Activated gamma-delta T cell treated with anti-CD3 and anti-CD28 coated beads, Interleukin-2, amount 50 U/mL, for 16 hours (primary cell): Measurements from ENCODE around the gene SART1.
"Not testable (repeated sequence)": the region's sequence is repeated elsewhere in the genome, so short reads cannot be mapped to it uniquely, and the experiment has no call there.

ENCODE experiments used
- DNase-seq: peaks from one replicate; pipeline ENCODE4 v3.0.0-alpha.2; 2020; ENCODE audit warnings: low read depth

Gene SART1

DNA sequence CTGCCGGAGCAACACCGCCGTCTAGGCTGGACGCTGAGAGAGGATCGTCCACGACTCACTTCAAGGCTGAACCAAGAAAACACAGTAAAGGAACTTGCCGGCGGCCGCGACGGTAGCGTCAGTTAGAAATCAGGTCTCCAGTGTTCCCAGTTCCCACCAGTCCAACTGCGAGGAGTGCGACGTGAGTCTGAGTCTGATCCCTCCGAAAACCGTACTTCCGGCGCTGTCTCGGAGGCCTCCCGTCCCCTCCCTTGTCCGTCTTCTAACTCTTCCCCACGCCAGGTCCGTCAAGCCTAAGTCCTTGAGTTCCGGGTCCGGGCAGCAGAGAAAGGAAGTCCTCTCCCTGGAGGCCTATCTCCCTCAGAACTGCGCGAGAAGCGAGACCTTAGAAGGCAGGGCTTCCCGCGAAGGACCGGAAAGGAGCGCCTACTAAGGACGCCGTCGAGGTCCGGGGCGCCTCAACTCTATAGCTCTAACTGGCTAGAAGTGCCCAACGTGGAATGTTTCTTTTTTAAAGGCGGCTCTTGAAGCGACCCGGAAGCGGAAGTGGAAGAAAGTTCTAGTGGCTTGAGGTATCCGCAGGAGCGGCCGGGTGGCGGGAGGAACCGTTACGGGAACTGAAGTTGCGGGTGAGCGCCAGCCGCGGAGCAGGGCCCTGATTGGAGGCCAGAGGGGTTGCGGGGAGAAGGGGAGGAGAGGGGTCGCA is 40.6 kb downstream of the SART1 start, which contains the start of the genes BANF1 and EIF1AD:
Gene BANF1, plus strand, starts transcription at position 562 of the 706 bp plus-strand sequence. CDS start 748 bp downstream, outside the sequence.
Gene EIF1AD, minus strand, starts transcription at position 216 of the 706 bp plus-strand sequence. CDS start 1,768 bp downstream, outside the sequence.
- peak; percentile 90 for DNase-seq

DNA sequence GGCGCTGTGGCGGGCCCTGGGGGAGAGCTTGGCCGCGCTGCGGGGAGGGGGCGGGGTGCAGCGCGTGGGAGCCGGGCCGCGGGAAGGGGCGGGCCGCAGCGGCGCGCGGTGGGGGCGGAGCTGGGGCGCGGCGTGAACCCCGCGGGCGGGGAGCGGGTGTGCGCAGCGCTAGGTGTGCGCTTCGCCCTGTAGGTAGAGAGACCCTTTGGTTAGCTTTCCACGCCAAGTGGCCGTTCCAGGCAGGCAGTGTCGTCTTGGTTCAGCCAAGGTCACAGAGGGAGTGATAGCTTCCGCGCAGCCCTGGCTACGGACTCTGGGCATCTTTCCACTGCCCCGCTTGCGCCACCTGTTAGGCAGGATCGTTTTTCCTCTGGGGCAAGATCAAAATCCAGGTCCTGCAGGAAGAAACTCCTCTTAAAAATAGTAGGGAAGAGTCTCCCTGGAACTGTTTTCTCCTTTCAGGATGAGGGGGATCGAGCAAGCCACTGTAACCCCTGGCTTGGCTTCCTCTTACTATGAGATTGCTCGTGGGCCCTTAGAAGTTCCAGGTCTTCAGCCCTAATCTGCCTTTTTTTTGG is 41.2 kb downstream of the SART1 start:
- DNase-seq = no peak

DNA sequence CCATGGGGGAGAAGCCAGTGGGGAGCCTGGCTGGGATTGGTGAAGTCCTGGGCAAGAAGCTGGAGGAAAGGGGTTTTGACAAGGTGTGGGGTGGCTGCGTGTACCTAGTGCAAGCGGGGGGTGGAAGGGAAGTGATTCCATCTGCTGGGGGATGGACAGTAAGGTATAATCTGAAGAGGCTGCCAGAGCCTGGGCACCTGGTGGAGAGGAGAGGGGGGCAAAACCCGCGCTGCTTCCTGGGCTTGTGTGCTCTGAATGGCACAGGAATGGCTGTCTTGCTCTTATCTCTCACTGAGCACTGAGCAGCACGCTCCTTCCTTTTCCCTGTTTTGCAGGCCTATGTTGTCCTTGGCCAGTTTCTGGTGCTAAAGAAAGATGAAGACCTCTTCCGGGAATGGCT is 41.8 kb downstream of the SART1 start:
- no peak for DNase-seq

DNA sequence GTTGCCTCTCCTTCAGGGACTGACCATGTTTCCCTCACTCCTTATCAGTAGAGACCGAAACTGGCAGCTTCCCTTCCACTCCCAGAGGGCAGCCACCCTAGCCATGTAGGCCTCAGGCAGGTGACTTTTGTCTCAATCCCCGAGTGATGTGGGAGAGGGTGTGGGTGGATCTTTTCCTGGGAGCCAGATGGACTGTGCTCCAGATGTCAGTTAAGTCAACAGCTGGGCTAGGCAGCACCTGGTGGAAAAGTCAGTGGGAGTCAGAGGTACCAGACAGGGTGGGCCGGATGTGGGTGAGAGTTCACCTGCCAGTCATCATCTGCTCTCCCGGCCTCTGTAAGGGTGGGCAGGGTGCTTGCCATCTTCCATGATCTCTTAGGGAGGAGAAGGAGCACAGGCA is 42.7 kb downstream of the SART1 start:
- no peak for DNase-seq

DNA sequence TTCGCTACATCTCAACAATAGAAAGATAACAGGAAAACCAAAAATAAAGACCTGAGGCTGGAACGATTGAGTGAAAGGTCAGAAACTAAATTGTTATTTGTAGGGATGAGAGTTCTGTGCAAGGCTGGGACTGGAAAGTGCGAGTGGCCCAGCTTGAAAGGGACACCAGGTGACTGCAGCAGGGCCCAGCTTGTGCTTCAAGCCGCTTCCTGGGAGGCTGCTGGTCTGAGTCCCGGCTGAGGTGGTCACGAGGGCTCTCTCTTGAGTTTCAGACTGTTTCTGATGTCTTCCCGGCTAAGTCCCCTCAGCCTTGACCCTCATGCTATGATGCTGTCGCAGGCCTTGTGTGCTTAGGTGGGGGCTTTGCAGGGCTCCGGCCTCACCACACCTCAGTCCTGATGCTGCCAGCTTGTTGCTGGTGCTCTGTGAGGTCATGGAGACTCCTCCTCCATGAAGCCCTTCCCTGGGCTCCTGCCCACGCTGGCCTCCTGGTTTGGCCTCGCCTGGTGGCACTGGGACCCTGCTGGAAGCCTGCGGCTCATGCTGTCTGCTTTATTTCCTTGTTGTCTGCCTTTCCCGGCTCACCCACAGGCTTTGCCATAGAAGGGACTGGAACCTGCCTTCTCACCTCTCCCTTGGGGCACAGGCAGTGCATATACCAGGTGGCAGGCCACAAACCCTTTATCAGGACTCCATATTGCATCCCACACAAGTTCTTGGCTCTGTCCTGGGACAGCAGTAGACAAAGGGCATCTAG is 44.8 kb downstream of the SART1 start:
- DNase-seq = no peak

GRCh38 chr11:66006891-66007176 is 45.3 kb downstream of the SART1 start:
- no peak for DNase-seq

- no peak for DNase-seq
Observed at GRCh38 chr11:66007201-66007634, 45.7 kb downstream of the SART1 start.

- no peak for DNase-seq
Observed at GRCh38 chr11:66008095-66008467, 46.5 kb downstream of the SART1 start.

DNA sequence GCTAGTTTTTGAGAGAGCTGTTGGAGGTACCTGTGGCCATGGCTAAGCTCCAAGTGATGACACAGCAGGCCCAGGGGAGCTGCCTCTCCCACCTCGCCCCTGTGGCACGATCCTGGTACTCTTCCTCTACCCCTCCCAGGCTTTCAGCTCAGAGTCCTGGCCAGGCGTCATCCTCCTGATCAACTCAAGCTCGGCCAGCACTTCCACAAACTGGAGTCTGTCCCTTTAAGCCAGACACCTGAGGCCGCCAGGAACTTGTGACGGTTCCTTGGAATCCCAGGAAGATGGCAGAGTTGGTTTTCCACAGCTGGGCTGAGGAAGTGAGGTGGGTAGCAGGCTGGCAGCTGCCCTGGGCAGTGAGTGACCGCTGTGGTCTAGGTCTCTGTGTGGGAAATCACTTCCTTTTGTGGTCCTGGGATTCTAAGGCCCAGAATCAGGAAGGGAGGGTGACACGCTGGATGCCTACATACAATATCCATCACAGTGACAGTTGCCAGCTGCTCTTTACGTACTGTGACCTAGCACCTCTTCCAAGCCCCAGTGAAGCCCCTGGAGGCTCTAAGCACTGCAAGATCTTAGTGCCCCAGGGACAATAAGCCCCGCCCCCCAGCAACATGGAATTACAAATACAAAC is 47.1 kb downstream of the SART1 start:
- DNase-seq = no peak

GRCh38 chr11:66010036-66010435 is 48.5 kb downstream of the SART1 start:
- not testable (repeated sequence) for DNase-seq

GRCh38 chr11:66011239-66011784 is 49.8 kb downstream of the SART1 start:
- no peak for DNase-seq

DNA sequence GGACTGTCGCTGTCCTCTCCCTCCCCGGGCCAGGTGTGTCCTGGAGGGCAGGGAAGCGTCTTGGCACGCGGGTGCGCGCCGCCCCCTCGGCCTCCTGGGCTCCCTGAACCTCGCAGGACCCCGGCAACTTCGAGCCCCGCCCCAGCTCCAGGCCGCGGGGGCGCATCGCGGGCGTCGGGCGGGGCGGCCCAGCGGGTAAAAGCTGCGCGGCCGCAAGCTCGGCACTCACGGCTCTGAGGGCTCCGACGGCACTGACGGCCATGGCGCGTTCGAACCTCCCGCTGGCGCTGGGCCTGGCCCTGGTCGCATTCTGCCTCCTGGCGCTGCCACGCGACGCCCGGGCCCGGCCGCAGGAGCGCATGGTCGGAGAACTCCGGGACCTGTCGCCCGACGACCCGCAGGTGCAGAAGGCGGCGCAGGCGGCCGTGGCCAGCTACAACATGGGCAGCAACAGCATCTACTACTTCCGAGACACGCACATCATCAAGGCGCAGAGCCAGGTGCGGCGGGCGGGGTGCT is 50.3 kb downstream of the SART1 start, which contains the start of gene CST6:
Gene CST6, plus strand, starts transcription at position 224 of the 519 bp plus-strand sequence. Its CDS starts 37 bp downstream, at position 261.
- no peak for DNase-seq

DNA sequence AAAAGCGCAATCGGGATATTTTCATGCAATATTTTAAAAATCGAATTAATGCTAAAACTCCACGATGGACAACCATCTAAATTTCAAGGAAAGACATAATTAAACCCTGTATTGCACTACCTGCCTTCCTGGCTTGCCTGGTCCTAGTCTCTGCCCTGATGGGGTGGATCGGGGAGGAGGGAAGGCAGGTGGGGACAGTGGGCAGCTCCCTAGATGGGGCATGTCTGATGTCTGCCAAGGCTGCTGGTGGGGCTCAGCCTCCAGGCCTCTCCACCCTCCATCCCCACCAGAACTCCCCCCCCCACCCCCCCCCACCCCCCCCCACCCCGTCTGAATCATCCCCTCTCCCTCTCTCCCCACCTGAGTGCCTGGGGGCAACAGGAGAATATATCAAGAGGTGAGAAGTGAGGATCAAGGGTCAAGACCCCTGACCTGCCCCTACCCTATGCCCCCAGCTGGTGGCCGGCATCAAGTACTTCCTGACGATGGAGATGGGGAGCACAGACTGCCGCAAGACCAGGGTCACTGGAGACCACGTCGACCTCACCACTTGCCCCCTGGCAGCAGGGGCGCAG is 50.9 kb downstream of the SART1 start:
- no peak for DNase-seq

DNA sequence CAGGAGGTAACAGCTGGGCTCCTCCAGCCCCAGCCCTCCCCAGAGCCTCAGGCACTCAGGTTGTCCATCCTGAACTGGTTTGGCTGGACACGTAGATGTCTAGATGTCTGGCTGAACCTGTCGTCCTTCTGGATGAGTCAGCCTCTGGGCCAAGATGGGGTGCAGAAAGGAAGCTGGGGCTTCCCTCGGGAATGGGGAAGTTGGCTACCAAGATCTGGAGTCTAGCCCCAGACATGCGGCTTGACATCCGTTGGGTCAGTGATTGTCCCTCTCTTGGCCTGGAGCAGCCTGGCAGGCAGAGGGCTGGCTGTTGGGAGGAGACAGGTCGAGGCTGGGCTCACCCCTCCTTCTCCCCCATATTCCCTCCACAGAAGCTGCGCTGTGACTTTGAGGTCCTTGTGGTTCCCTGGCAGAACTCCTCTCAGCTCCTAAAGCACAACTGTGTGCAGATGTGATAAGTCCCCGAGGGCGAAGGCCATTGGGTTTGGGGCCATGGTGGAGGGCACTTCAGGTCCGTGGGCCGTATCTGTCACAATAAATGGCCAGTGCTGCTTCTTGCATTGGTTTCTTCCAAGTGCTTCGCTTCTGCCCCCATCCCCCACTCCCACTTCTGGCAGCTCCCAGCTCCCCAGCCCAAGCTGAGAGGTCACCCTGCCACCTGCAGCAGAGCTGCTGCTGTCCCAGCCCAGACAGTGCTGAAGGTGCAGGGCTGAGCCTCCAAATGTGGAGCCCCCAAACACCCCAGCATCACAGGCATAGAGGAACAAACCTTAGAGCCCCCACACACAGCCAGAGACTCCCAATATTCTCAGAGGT is 51.6 kb downstream of the SART1 start:
- no peak for DNase-seq

DNA sequence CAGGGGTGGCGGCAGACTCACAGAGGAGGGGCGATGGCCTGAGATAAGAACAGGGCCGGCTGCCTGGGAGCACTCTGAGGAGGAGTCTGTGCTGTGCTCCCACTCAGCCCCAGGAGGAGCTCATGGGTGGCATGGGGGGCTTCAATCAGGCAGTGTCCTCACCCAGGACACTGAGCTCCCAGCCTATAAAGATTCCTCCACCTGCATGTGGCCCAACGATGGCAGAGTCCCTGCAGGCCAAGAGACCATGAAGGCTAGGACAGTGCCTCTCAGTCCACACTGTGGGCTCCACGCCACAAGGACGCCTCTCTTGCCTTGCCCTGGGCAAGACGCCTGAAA is 52.2 kb downstream of the SART1 start:
- DNase-seq = no peak

DNA sequence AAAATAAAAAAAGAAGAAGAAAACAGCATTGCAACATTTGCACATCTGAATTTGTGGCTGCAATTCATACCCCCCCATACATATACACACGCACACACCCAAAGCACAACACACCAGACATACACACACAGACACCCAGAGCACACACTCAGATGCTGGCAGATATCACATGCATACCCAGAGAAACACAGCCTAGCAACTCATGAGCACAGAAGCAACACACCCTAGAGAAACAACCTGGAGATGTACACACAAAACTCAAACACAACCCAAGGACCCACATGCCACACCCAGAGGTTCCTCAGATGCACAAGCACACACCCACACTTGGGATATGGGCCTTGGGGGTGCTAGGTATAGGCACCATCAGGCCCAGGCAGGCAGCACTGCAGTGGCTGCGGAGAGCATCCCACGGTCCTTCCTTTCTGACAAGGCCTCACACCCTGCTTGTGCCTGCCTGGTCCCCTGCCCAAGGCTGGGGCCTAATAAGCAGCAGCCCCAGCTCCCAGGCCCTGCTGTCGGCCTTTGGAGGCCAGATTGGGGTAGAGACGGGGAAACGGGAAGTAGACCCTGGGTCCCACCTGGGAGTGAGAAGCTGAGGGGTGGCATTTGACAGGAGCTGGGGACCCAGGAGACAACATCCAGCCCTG is 53.4 kb downstream of the SART1 start:
- no peak for DNase-seq

DNA sequence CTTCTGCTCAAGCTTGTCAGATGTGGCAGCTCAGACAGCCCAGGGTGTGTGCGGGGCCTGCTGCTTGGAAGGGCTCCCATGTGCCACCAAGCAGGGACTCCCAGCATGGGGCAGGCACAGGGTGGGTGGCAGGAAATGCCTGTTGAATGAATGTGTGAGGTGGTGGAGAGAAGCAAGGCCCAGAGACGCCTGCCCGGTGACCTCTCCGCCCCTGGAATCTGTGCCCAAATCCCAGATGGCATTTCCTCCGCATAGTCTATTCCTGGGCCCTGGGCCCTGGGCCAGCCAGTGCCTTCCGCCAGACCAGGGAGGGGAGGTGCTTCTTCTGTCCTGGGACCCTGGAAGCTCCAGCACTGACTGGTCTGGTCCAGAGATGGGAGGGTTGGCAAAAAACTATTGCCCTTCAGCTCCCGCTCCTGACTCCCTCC is 53.9 kb downstream of the SART1 start:
- DNase-seq = no peak

GRCh38 chr11:66015936-66016792 is 54.6 kb downstream of the SART1 start:
- DNase-seq = no peak

DNA sequence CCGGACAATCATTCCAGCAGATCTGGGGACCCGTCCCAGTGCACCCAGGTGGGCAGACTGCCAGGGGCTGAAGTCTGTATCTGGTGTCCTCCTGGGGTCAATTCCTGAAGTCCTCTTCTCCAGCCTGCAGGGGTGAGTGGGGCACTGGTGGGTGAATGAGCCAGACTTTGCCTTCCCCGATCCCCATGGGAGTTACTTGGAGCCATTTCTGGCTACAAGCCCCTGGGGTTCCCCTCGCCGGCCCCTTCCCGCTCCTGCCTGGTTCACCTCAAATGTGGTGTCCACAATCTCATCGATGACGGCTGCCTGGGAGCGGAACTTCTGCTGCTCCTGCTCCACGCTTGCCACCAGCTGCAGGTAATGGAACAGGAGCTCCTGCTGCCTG is 55.3 kb downstream of the SART1 start:
- no peak for DNase-seq
